ENCODE measurements around the gene TRIM33.

TRIM33 gene

GRCh38 chr1:114473796-114474195, 37.2 kb downstream of the TRIM33 start:
- no peak overlapping the region for H4K91ac ChIP-seq (ENCODE audit: low read depth, low read length, poor library complexity)
- H3K79me1 ChIP-seq (ENCODE audit: low read depth, low read length) = peaks cover 5% of the 10 kb centered on the region
- H3K23ac ChIP-seq (ENCODE audit: low read depth, low read length, poor library complexity) = no peak overlapping the region
- H3K9ac ChIP-seq (ENCODE audit: low read depth, low read length, poor library complexity) = no peak overlapping the region
- no peak overlapping the region for H3K27ac ChIP-seq (replicated peaks; ENCODE audit: low read length)
- no peak overlapping the region for H3K4me2 ChIP-seq (ENCODE audit: insufficient read depth, low read length, poor library complexity, severe bottlenecking)
- H2AK5ac ChIP-seq (ENCODE audit: low read depth, low read length) = no peak overlapping the region
- no peaks in the 10 kb centered on the region for H3K27me3 ChIP-seq (ENCODE audit: control insufficient read depth in 3 of 3, insufficient read depth in 3 of 3, low read depth in 1 of 3, low read length in 3 of 3)
- no peak overlapping the region for H2BK120ac ChIP-seq (ENCODE audit: low read depth, low read length)
- no peaks in the 10 kb centered on the region for H3K4me1 ChIP-seq (ENCODE audit: control insufficient read depth in 2 of 2, insufficient read depth in 1 of 2, low read depth in 1 of 2, low read length in 2 of 2)
- H2BK5ac ChIP-seq (ENCODE audit: low read length) = no peak overlapping the region
- H2BK12ac ChIP-seq (ENCODE audit: low read length) = no peak overlapping the region
- no CpG with 5 or more reads among the region's 6 CpGs for WGBS, 2 donors (ENCODE audit: extremely low coverage in 2 of 2, insufficient read length in 2 of 2, insufficient replicate concordance in 1 of 2)
- no peak overlapping the region for H2AFZ ChIP-seq (ENCODE audit: low read length)
- no peak for DNase-seq (ENCODE audit: low spot score)
- H3K4me3 ChIP-seq (ENCODE audit: low read length in 2 of 2) = no peak overlapping the region
- H3K18ac ChIP-seq (ENCODE audit: low read length) = no peak overlapping the region
- H4K8ac ChIP-seq (ENCODE audit: low read depth, low read length) = no peak overlapping the region
- H3K4ac ChIP-seq (ENCODE audit: low read length) = no peak overlapping the region
- peaks cover 0 to 21% of the 10 kb centered on the region in 2 donors for H3K36me3 ChIP-seq (replicated peaks in 1 of 2; ENCODE audit: control insufficient read depth in 2 of 2, insufficient read depth in 2 of 2, low read length in 2 of 2)
- H2BK15ac ChIP-seq (ENCODE audit: low read length) = no peak overlapping the region
- H3K9me3 ChIP-seq (replicated peaks in 1 of 2; ENCODE audit: control insufficient read depth in 2 of 2, insufficient read depth in 1 of 2, low read depth in 1 of 2, low read length in 2 of 2) = peaks cover 0 to 19% of the 10 kb centered on the region in 2 donors
- no peak overlapping the region for H3K14ac ChIP-seq (ENCODE audit: low read length)

GRCh38 chr1:114472408-114472807, 38.6 kb downstream of the TRIM33 start:
- Histone ChIP-seq H3K4me3 (ENCODE audit: low read length in 2 of 2) (no peak overlapping the region), H3K27ac (replicated peaks; ENCODE audit: low read length) (no peak overlapping the region), H3K4me1 (ENCODE audit: control insufficient read depth in 2 of 2, insufficient read depth in 1 of 2, low read depth in 1 of 2, low read length in 2 of 2) (peaks cover 0 to 2% of the 10 kb centered on the region in 2 donors), H2AK5ac (ENCODE audit: low read depth, low read length) (no peak overlapping the region), H2AFZ (ENCODE audit: low read length) (no peak overlapping the region), H3K27me3 (ENCODE audit: control insufficient read depth in 3 of 3, insufficient read depth in 3 of 3, low read depth in 1 of 3, low read length in 3 of 3) (no peaks in the 10 kb centered on the region), H3K9ac (ENCODE audit: low read depth, low read length, poor library complexity) (no peak overlapping the region), H2BK15ac (ENCODE audit: low read length) (no peak overlapping the region), H2BK120ac (ENCODE audit: low read depth, low read length) (no peak overlapping the region), H4K91ac (ENCODE audit: low read depth, low read length, poor library complexity) (no peak overlapping the region), H3K36me3 (replicated peaks in 1 of 2; ENCODE audit: control insufficient read depth in 2 of 2, insufficient read depth in 2 of 2, low read length in 2 of 2) (peaks cover 0 to 21% of the 10 kb centered on the region in 2 donors), H3K14ac (ENCODE audit: low read length) (no peak overlapping the region), H4K8ac (ENCODE audit: low read depth, low read length) (no peak overlapping the region), H3K18ac (ENCODE audit: low read length) (no peak overlapping the region), H3K4me2 (ENCODE audit: insufficient read depth, low read length, poor library complexity, severe bottlenecking) (no peak overlapping the region), H2BK5ac (ENCODE audit: low read length) (no peak overlapping the region), H2BK12ac (ENCODE audit: low read length) (no peak overlapping the region), H3K4ac (ENCODE audit: low read length) (no peak overlapping the region), H3K9me3 (replicated peaks in 1 of 2; ENCODE audit: control insufficient read depth in 2 of 2, insufficient read depth in 1 of 2, low read depth in 1 of 2, low read length in 2 of 2) (peaks cover 0 to 19% of the 10 kb centered on the region in 2 donors), H3K23ac (ENCODE audit: low read depth, low read length, poor library complexity) (no peak overlapping the region), H3K79me1 (ENCODE audit: low read depth, low read length) (peaks cover 5% of the 10 kb centered on the region)
- no CpG with 5 or more reads among the region's 3 CpGs for WGBS, 2 donors (ENCODE audit: extremely low coverage in 2 of 2, insufficient read length in 2 of 2, insufficient replicate concordance in 1 of 2)
- no peak for DNase-seq (ENCODE audit: low spot score)

- Histone ChIP-seq H3K14ac (ENCODE audit: low read length) (no peak overlapping the region), H3K27me3 (ENCODE audit: control insufficient read depth in 3 of 3, insufficient read depth in 3 of 3, low read depth in 1 of 3, low read length in 3 of 3) (no peaks in the 10 kb centered on the region), H4K91ac (ENCODE audit: low read depth, low read length, poor library complexity) (no peak overlapping the region), H4K8ac (ENCODE audit: low read depth, low read length) (no peak overlapping the region), H3K23ac (ENCODE audit: low read depth, low read length, poor library complexity) (no peak overlapping the region), H3K9ac (ENCODE audit: low read depth, low read length, poor library complexity) (no peak overlapping the region), H2BK15ac (ENCODE audit: low read length) (no peak overlapping the region), H3K36me3 (replicated peaks in 1 of 2; ENCODE audit: control insufficient read depth in 2 of 2, insufficient read depth in 2 of 2, low read length in 2 of 2) (peaks cover 2 to 26% of the 10 kb centered on the region in 2 donors), H3K4me1 (ENCODE audit: control insufficient read depth in 2 of 2, insufficient read depth in 1 of 2, low read depth in 1 of 2, low read length in 2 of 2) (peaks cover 0 to 2% of the 10 kb centered on the region in 2 donors), H3K4me2 (ENCODE audit: insufficient read depth, low read length, poor library complexity, severe bottlenecking) (no peak overlapping the region), H2BK5ac (ENCODE audit: low read length) (no peak overlapping the region), H2AFZ (ENCODE audit: low read length) (no peak overlapping the region), H3K4ac (ENCODE audit: low read length) (no peak overlapping the region), H2AK5ac (ENCODE audit: low read depth, low read length) (no peak overlapping the region), H3K79me1 (ENCODE audit: low read depth, low read length) (peaks cover 6% of the 10 kb centered on the region), H2BK12ac (ENCODE audit: low read length) (no peak overlapping the region), H3K18ac (ENCODE audit: low read length) (no peak overlapping the region), H2BK120ac (ENCODE audit: low read depth, low read length) (no peak overlapping the region), H3K9me3 (replicated peaks in 1 of 2; ENCODE audit: control insufficient read depth in 2 of 2, insufficient read depth in 1 of 2, low read depth in 1 of 2, low read length in 2 of 2) (peaks cover 0 to 15% of the 10 kb centered on the region in 2 donors), H3K4me3 (ENCODE audit: low read length in 2 of 2) (no peak overlapping the region), H3K27ac (replicated peaks; ENCODE audit: low read length) (no peak overlapping the region)
- DNase-seq (ENCODE audit: low spot score) = no peak
- WGBS, 2 donors (ENCODE audit: extremely low coverage in 2 of 2, insufficient read length in 2 of 2, insufficient replicate concordance in 1 of 2) = no CpG with 5 or more reads among the region's 5 CpGs
These were observed 40.3 kb downstream of the TRIM33 start for GRCh38 chr1:114470681-114471080.

GRCh38 chr1:114468710-114469468, 42.1 kb downstream of the TRIM33 start:
- Histone ChIP-seq H3K23ac (ENCODE audit: low read depth, low read length, poor library complexity) (no peak overlapping the region), H3K27me3 (ENCODE audit: control insufficient read depth in 3 of 3, insufficient read depth in 3 of 3, low read depth in 1 of 3, low read length in 3 of 3) (no peaks in the 10 kb centered on the region), H2BK5ac (ENCODE audit: low read length) (no peak overlapping the region), H3K9me3 (replicated peaks in 1 of 2; ENCODE audit: control insufficient read depth in 2 of 2, insufficient read depth in 1 of 2, low read depth in 1 of 2, low read length in 2 of 2) (peaks cover 0 to 13% of the 10 kb centered on the region in 2 donors), H4K8ac (ENCODE audit: low read depth, low read length) (no peak overlapping the region), H3K18ac (ENCODE audit: low read length) (no peak overlapping the region), H3K4me2 (ENCODE audit: insufficient read depth, low read length, poor library complexity, severe bottlenecking) (no peak overlapping the region), H2BK15ac (ENCODE audit: low read length) (no peak overlapping the region), H3K4me1 (ENCODE audit: control insufficient read depth in 2 of 2, insufficient read depth in 1 of 2, low read depth in 1 of 2, low read length in 2 of 2) (peaks cover 0 to 2% of the 10 kb centered on the region in 2 donors), H2AFZ (ENCODE audit: low read length) (no peak overlapping the region), H2BK12ac (ENCODE audit: low read length) (no peak overlapping the region), H3K14ac (ENCODE audit: low read length) (no peak overlapping the region), H3K27ac (replicated peaks; ENCODE audit: low read length) (no peak overlapping the region), H3K4me3 (ENCODE audit: low read length in 2 of 2) (no peak overlapping the region), H4K91ac (ENCODE audit: low read depth, low read length, poor library complexity) (no peak overlapping the region), H2AK5ac (ENCODE audit: low read depth, low read length) (no peak overlapping the region), H2BK120ac (ENCODE audit: low read depth, low read length) (no peak overlapping the region), H3K9ac (ENCODE audit: low read depth, low read length, poor library complexity) (no peak overlapping the region), H3K4ac (ENCODE audit: low read length) (no peak overlapping the region), H3K79me1 (ENCODE audit: low read depth, low read length) (peaks cover 5% of the 10 kb centered on the region), H3K36me3 (replicated peaks in 1 of 2; ENCODE audit: control insufficient read depth in 2 of 2, insufficient read depth in 2 of 2, low read length in 2 of 2) (peaks cover 2 to 33% of the 10 kb centered on the region in 2 donors)
- DNase-seq (ENCODE audit: low spot score) = no peak
- no CpG with 5 or more reads among the region's 6 CpGs for WGBS, 2 donors (ENCODE audit: extremely low coverage in 2 of 2, insufficient read length in 2 of 2, insufficient replicate concordance in 1 of 2)

Data from neuronal stem cell (in vitro differentiated cells).